HEK293 (cell line): ENCODE measurements around the gene SLC16A6.
A peak's percentile ranks its signal among the peaks of the same experiment; 100 is the strongest.
"Not testable (repeated sequence)": the region's sequence is repeated elsewhere in the genome, so short reads cannot be mapped to it uniquely, and the experiment has no call there.

Source experiments
- CTCF ChIA-PET: fragments of 350-600 bp; formaldehyde crosslinking; extraction: SDS; loops from one replicate; lab custom pipeline; 2021; ENCODE audit warnings: antibody characterized with exemption; lab: Yijun Ruan, JAX
- POLR2A ChIA-PET: fragments of 300-600 bp; formaldehyde crosslinking; extraction: SDS; loops from one replicate; lab custom pipeline; 2020; ENCODE audit warnings: antibody characterized with exemption, inconsistent platforms; lab: Yijun Ruan, JAX
- H3K27ac ChIP-seq: fragments of 200-500 bp; sonication (Bioruptor generic); 2 replicates; pipeline ENCODE4 v1.5.1; 2014; ENCODE audit warnings: low read depth, low read length, control low read depth, inconsistent platforms; ENCODE audit errors: extremely low read depth
- H3K36me3 ChIP-seq, 2 experiments: fragments of 200-500 bp in 1 of 2; sonication (Bioruptor generic) in 1 of 2; 1 replicate in 1 of 2; 2 replicates in 1 of 2; pipeline ENCODE4 v1.5.1; 2014 to 2017; ENCODE audit warnings: inconsistent platforms in 2 of 2, low read length in 2 of 2; ENCODE audit not compliant: control insufficient read depth in 2 of 2, insufficient read depth in 1 of 2
- H3K4me1 ChIP-seq: fragments of 200-500 bp; sonication (Bioruptor generic); 2 replicates; pipeline ENCODE4 v1.5.1; 2014; ENCODE audit warnings: mild to moderate bottlenecking, low read length, inconsistent platforms; ENCODE audit not compliant: control insufficient read depth, insufficient read depth
- H3K4me3 ChIP-seq: 2 replicates; pipeline ENCODE4 v1.5.1; 2011; ENCODE audit warnings: low read depth, mild to moderate bottlenecking, control low read depth, low read length, moderate library complexity
- H3K9me3 ChIP-seq: fragments of 200-500 bp; sonication (Bioruptor generic); 2 replicates; pipeline ENCODE4 v1.5.1; 2014; ENCODE audit warnings: low read depth, low read length, inconsistent platforms; ENCODE audit not compliant: control insufficient read depth, insufficient read depth
- GLI2 ChIP-seq: fragments of 450-650 bp; formaldehyde crosslinking; IDR thresholded peaks from 2 replicates; pipeline ENCODE4; 2017; ENCODE audit warnings: missing biosample characterization, missing genetic modification characterization, low read depth, borderline replicate concordance
- GLI4 ChIP-seq: fragments of 450-650 bp; formaldehyde crosslinking; IDR thresholded peaks from 2 replicates; pipeline ENCODE4 v1.5.1; 2016; ENCODE audit warnings: missing biosample characterization, missing genetic modification characterization
- PRDM1 ChIP-seq: fragments of 450-650 bp; formaldehyde crosslinking; IDR thresholded peaks from 2 replicates; pipeline ENCODE4; 2016; ENCODE audit warnings: missing biosample characterization, missing genetic modification characterization
- PRDM6 ChIP-seq: fragments of 450-650 bp; formaldehyde crosslinking; IDR thresholded peaks from 2 replicates; pipeline ENCODE4 v1.5.1; 2017; ENCODE audit warnings: missing biosample characterization, missing genetic modification characterization
- SP7 ChIP-seq: fragments of 450-650 bp; formaldehyde crosslinking; IDR thresholded peaks from 2 replicates; pipeline ENCODE4 v1.5.1; 2016; ENCODE audit warnings: missing biosample characterization, missing genetic modification characterization
- ZNF121 ChIP-seq: fragments of 450-650 bp; formaldehyde crosslinking; IDR thresholded peaks from 2 replicates; pipeline ENCODE4 v1.5.1; 2016; ENCODE audit warnings: missing biosample characterization, missing genetic modification characterization
- ZNF391 ChIP-seq: fragments of 450-650 bp; formaldehyde crosslinking; IDR thresholded peaks from 2 replicates; pipeline ENCODE4 v1.5.1; 2016; ENCODE audit warnings: low read depth, missing biosample characterization, missing genetic modification characterization, borderline replicate concordance
- ZNF514 ChIP-seq: fragments of 450-650 bp; formaldehyde crosslinking; IDR thresholded peaks from 2 replicates; pipeline ENCODE4 v1.5.1; 2016; ENCODE audit warnings: missing biosample characterization, missing genetic modification characterization
- ZNF521 ChIP-seq: fragments of 450-650 bp; formaldehyde crosslinking; IDR thresholded peaks from 2 replicates; pipeline ENCODE4 v1.5.1; 2017; ENCODE audit warnings: missing biosample characterization, mild to moderate bottlenecking, missing genetic modification characterization
- ZNF600 ChIP-seq: fragments of 450-650 bp; formaldehyde crosslinking; IDR thresholded peaks from 2 replicates; pipeline ENCODE4 v1.5.1; 2016; ENCODE audit warnings: missing biosample characterization, missing genetic modification characterization
- ZNF626 ChIP-seq: fragments of 450-650 bp; sonication (Bioruptor Pico); formaldehyde crosslinking; IDR thresholded peaks from 2 replicates; pipeline ENCODE4 v1.5.1; 2018; ENCODE audit warnings: missing biosample characterization, missing genetic modification characterization, inconsistent platforms
- ZNF654 ChIP-seq: fragments of 450-650 bp; formaldehyde crosslinking; IDR thresholded peaks from 2 replicates; pipeline ENCODE4 v1.5.1; 2016; ENCODE audit warnings: low read depth, missing biosample characterization, missing genetic modification characterization
- ZNF747 ChIP-seq: fragments of 450-650 bp; formaldehyde crosslinking; IDR thresholded peaks from 2 replicates; pipeline ENCODE4 v1.5.1; 2016; ENCODE audit warnings: missing biosample characterization, missing genetic modification characterization
- ZNF785 ChIP-seq: fragments of 450-650 bp; formaldehyde crosslinking; IDR thresholded peaks from 2 replicates; pipeline ENCODE4 v1.5.1; 2016; ENCODE audit warnings: missing biosample characterization, missing genetic modification characterization
- TF ChIP-seq, protein P1 (sequence below): fragments of 450-650 bp; formaldehyde crosslinking; IDR thresholded peaks from 2 replicates; pipeline ENCODE4 v1.5.1; 2017; ENCODE audit warnings: missing biosample characterization, mild to moderate bottlenecking, missing genetic modification characterization, moderate library complexity
- TF ChIP-seq, protein P2 (sequence below): fragments of 450-650 bp; formaldehyde crosslinking; IDR thresholded peaks from 2 replicates; pipeline ENCODE4 v1.5.1; 2016; ENCODE audit warnings: missing biosample characterization, missing genetic modification characterization

SLC16A6 gene

DNA sequence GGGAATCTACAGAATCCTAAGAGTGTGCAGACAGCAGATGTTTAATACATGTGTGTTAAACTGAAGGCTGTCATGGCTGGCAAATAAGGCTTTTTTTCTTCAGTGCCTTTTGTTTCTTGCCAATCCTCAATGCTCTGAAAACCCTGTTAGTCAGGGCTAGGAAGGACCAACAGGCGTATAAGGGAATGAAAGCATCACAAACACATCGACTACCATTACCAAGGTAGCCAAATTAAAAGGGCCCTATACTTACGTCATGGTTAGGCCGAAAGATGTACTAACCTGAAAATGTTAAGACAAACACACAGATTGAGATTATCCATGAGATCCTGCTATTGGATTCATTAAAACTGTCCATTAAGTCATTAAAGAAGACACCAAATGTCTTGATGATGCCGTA, 13.1 kb downstream of the SLC16A6 start (continued):
- no peak for TF ChIP-seq ZNF514 (tag by site-specific recombination)
- TF ChIP-seq ZNF747 = no peak

GRCh38 chr17:68276339-68276738, 14.6 kb downstream of the SLC16A6 start:
- H3K36me3 ChIP-seq, POLR2A ChIA-PET, H3K27ac ChIP-seq, H3K4me3 ChIP-seq, H3K9me3 ChIP-seq, H3K4me1 ChIP-seq: not testable (repeated sequence)
- peak; percentile 88 for TF ChIP-seq ZNF121 (tag by site-specific recombination)
- CTCF ChIA-PET = interaction anchor here (0.9 to 1.1 kb wide), 2 partner anchors 17 to 141 kb away, joined by 3 to 4 read pairs; no protein-coding TSS in a partner anchor

DNA sequence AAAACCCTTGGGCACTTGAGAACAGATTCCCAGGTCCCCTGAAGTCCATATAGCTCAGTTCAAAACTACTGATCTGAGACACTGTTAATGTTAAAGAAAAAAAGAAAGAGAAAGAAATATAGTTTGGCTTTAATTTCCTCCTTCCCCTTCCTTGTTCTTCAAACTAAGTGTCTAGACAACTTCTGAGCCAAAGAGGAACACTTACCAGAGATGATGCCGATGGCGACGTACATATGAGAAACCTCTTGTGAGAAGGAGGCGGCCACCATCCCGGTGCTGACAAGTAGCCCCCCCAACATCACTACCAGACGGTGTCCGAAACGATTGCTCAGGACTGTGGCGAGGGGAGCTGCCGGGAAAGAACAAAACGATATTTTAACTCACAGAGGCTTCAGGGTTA, 17.2 kb downstream of the SLC16A6 start:
- H3K36me3 ChIP-seq = no peaks in the 10 kb centered on the region; a peak in 1 of 3 replicates
- ChIA-PET CTCF (interaction anchor here (0.6 to 1.9 kb wide), 4 partner anchors 11 to 26 kb away, joined by 3 to 10 read pairs (median 4); partner anchors contain the start of gene AMZ2), POLR2A (no interaction called here)
- H3K27ac ChIP-seq = no peak overlapping the region
- H3K4me1 ChIP-seq = no peaks in the 10 kb centered on the region
- H3K9me3 ChIP-seq = no peaks in the 10 kb centered on the region; the same call in 1 of the 2 replicates
- no peak overlapping the region for H3K4me3 ChIP-seq
- TF ChIP-seq ZNF391 (tag by site-specific recombination) (no peak), GLI4 (no peak), PRDM6 (tag by site-specific recombination) (no peak), ZNF785 (tag by site-specific recombination) (no peak), GLI2 (no peak), ZNF626 (no peak), ZNF521 (tag by site-specific recombination) (no peak)
- TF ChIP-seq, protein P1, sequence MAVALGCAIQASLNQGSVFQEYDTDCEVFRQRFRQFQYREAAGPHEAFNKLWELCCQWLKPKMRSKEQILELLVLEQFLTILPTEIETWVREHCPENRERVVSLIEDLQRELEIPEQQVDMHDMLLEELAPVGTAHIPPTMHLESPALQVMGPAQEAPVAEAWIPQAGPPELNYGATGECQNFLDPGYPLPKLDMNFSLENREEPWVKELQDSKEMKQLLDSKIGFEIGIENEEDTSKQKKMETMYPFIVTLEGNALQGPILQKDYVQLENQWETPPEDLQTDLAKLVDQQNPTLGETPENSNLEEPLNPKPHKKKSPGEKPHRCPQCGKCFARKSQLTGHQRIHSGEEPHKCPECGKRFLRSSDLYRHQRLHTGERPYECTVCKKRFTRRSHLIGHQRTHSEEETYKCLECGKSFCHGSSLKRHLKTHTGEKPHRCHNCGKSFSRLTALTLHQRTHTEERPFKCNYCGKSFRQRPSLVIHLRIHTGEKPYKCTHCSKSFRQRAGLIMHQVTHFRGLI = no peak

DNA sequence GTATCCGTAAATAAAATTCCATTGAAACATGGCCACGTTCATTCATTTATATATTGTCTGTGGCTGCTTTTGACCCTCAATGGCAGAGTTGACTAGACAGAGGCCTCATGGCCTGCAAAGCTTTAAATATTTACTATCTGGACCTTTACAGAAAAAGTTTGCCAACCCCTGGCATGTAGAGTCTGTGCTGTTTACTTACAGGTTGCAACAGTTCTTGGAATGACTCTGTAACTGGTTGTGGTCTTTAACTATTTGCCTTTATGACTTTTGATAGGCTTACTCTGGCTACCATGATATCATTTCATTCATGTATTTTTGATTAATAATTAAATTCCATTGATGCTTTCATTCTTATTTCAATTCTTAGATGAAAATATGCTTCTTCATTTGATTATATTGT, 25.1 kb downstream of the SLC16A6 start:
- H3K36me3 ChIP-seq, H3K9me3 ChIP-seq, H3K4me3 ChIP-seq, H3K27ac ChIP-seq, H3K4me1 ChIP-seq, POLR2A ChIA-PET: not testable (repeated sequence)
- CTCF ChIA-PET = interaction anchor here (0.6 to 6.3 kb wide), 10 partner anchors 17 to 198 kb away, joined by 3 to 67 read pairs (median 14); partner anchors contain the start of gene AMZ2

DNA sequence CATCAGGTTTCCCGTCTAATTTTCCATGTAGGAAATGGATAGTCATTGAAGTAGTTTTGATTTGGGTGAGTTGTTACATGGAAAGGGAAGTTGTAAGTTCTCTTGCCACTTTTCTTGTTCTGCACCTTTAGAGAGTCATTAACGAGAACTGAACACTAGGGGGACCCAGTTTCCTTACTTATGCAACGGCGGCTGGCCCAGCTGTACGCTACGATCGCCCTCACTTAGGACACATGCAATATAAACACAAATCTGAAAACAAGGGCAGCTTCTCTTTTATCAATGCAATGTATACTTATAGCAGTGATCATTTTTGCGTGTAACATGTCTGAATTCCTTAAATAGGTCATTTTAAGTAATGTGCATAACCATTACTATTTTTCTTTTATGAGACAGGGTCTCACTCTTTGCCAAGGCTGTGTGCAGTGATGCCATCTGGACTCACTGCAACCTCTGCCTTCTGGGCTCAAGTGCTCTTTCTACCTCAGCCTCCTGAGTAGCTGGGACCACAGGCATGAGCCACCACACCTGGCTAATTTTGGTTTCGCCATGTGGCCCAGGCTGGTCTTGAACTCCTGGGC, 27.7 kb downstream of the SLC16A6 start:
- POLR2A ChIA-PET, H3K4me1 ChIP-seq, H3K4me3 ChIP-seq, H3K27ac ChIP-seq, H3K36me3 ChIP-seq, H3K9me3 ChIP-seq: not testable (repeated sequence)
- TF ChIP-seq SP7 (tag by site-specific recombination) (peak; percentile 30; the same call in 1 of the 2 replicates), ZNF654 (tag by site-specific recombination) (peak; percentile 86), ZNF600 (tag by site-specific recombination) (peak; percentile 55; the same call in 1 of the 2 replicates), PRDM1 (tag by site-specific recombination) (peak; percentile 42; the same call in 1 of the 2 replicates)
- TF ChIP-seq, protein P2, sequence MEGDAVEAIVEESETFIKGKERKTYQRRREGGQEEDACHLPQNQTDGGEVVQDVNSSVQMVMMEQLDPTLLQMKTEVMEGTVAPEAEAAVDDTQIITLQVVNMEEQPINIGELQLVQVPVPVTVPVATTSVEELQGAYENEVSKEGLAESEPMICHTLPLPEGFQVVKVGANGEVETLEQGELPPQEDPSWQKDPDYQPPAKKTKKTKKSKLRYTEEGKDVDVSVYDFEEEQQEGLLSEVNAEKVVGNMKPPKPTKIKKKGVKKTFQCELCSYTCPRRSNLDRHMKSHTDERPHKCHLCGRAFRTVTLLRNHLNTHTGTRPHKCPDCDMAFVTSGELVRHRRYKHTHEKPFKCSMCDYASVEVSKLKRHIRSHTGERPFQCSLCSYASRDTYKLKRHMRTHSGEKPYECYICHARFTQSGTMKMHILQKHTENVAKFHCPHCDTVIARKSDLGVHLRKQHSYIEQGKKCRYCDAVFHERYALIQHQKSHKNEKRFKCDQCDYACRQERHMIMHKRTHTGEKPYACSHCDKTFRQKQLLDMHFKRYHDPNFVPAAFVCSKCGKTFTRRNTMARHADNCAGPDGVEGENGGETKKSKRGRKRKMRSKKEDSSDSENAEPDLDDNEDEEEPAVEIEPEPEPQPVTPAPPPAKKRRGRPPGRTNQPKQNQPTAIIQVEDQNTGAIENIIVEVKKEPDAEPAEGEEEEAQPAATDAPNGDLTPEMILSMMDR = 0 out of 2 replicates have a peak, but pooled peaks have one; percentile 11
- CTCF ChIA-PET = interaction anchor here (0.6 to 6.3 kb wide), 31 partner anchors 9 to 504 kb away, joined by 3 to 67 read pairs (median 4); partner anchors contain the start of genes AMZ2 and WIPI1

GRCh38 chr17:68262467-68262866, 28.5 kb downstream of the SLC16A6 start:
- H3K27ac ChIP-seq, POLR2A ChIA-PET, H3K4me3 ChIP-seq, H3K4me1 ChIP-seq, H3K9me3 ChIP-seq, H3K36me3 ChIP-seq: not testable (repeated sequence)
- CTCF ChIA-PET = interaction anchor here (0.6 to 6.3 kb wide), 24 partner anchors 8 to 315 kb away, joined by 3 to 67 read pairs (median 4); partner anchors contain the start of genes AMZ2 and WIPI1
